Smooth muscle cell (in vitro differentiated cells): Measurements from ENCODE around the gene WFDC11. TPM values are rescaled to one million over a fixed set of nuclear protein-coding genes. Genes with fewer than 3 reads are reported as not detected.
"Not testable (repeated sequence)": the region's sequence is repeated elsewhere in the genome, so short reads cannot be mapped to it uniquely, and the experiment has no call there.

Experiments
- DNase-seq: peaks from one replicate; lab custom pipeline; 2025; ENCODE audit not compliant: unreplicated experiment; lab: John Stamatoyannopoulos, UW
- H2AFZ ChIP-seq: fragments of 200-600 bp; sonication (generic); 2 replicates; pipeline ENCODE4 v1.6.0; 2016; ENCODE audit warnings: antibody characterized with exemption, low read depth, mild to moderate bottlenecking
- H3F3A ChIP-seq: fragments of 200-600 bp; sonication (generic); 2 replicates; pipeline ENCODE4 v1.6.0; 2017; ENCODE audit warnings: antibody characterized with exemption, low read depth
- H3K27ac ChIP-seq: fragments of 200-600 bp; sonication (generic); 2 replicates; pipeline ENCODE4 v1.5.1; 2016; ENCODE audit warnings: low read depth, mild to moderate bottlenecking
- H3K27me3 ChIP-seq: fragments of 200-600 bp; sonication (generic); 2 replicates; pipeline ENCODE4 v1.6.1; 2016; ENCODE audit warnings: low read depth, mild to moderate bottlenecking
- H3K36me3 ChIP-seq: fragments of 200-600 bp; sonication (generic); 2 replicates; pipeline ENCODE4 v1.5.1; 2016; ENCODE audit warnings: low read depth
- H3K4me1 ChIP-seq: fragments of 200-600 bp; sonication (generic); 2 replicates; pipeline ENCODE4 v1.5.1; 2016; ENCODE audit warnings: low read depth
- H3K4me2 ChIP-seq: fragments of 200-600 bp; sonication (generic); 2 replicates; pipeline ENCODE4 v1.6.0; 2016; ENCODE audit warnings: mild to moderate bottlenecking
- H3K4me3 ChIP-seq: fragments of 200-600 bp; sonication (generic); 2 replicates; pipeline ENCODE4 v1.5.1; 2016; ENCODE audit warnings: mild to moderate bottlenecking
- H3K79me2 ChIP-seq: fragments of 200-600 bp; sonication (generic); 2 replicates; pipeline ENCODE4 v1.6.0; 2016; ENCODE audit warnings: low read depth, mild to moderate bottlenecking
- H3K9ac ChIP-seq: fragments of 200-600 bp; sonication (generic); 2 replicates; pipeline ENCODE4 v1.6.0; 2016; ENCODE audit warnings: low read depth
- H3K9me3 ChIP-seq: fragments of 200-600 bp; sonication (generic); replicated peaks from 2 replicates; pipeline ENCODE4 v1.5.1; 2016; ENCODE audit warnings: low read depth
- H4K20me1 ChIP-seq: fragments of 200-600 bp; sonication (generic); 2 replicates; pipeline ENCODE4 v1.6.0; 2016; ENCODE audit warnings: low read depth
- WGBS: methylation state at CpG from one replicate; pipeline ENCODE4 v1.1.7; 2016; ENCODE audit warnings: low lambda C conversion rate; 5-methylcytosine and 5-hydroxymethylcytosine counted together
- polyA plus RNA-seq: library from polyadenylated mRNA; unstranded; fragments of >200 nt; fragmentation: Nextera tagmentation; extraction: Ambion mirVana; gene quantifications from 2 replicates; pipeline ENCODE4 v1.2.1, GENCODE V29; 2016
- total RNA-seq: library from RNA; depleted of rRNA; stranded (reverse); fragments of >200 nt; gene quantifications from 2 replicates; pipeline ENCODE4 v1.2.3, GENCODE V29; 2014
- TF ChIP-seq, protein P1 (sequence below): fragments of 200-600 bp; sonication (generic); IDR thresholded peaks from 2 replicates; pipeline ENCODE4 v1.5.1; 2017; ENCODE audit warnings: borderline replicate concordance, mild to moderate bottlenecking, antibody characterized with exemption; ENCODE audit not compliant: insufficient read depth, poor library complexity, severe bottlenecking

The WFDC11 gene
- total and polyA plus RNA-seq, 2 experiments from 2014 or later = not detected

DNA sequence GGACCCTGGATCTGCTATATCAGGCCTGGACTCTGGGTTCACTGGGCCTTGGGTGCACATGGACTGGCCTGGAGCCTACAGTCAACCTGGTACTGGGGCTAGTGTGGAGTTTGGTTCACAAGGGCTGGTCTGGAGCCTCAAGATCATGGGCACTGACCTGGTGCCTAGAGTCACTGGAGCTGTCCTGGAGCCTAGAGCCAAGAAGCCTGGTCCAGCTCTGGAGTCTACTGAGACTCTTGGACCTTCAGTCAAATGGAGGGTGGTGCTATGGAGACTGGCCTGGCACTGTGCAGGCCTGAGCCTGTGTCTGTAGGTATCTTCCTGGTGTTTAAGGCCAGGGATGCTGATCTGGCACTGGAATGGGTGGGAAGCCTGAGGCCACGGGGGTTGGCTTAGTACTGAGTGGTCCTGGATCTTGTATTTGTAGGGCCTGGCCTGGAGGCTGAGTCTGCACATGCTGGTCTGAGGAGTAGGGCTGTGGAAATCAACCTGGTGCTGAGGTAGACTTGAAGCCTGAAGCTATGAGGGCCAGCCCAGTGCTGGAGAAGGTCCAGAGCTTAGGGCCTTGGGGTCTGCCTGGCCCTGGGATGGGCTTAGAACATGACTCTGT is 22.5 kb downstream of the WFDC11 start:
- H3K27ac ChIP-seq = no peak overlapping the region
- H3K79me2 ChIP-seq = no peaks in the 10 kb centered on the region
- WGBS = 82% methylated on average over 1 of the region's 1 CpG
- H3K9me3 ChIP-seq = no peaks in the 10 kb centered on the region
- no peaks in the 10 kb centered on the region for H3K36me3 ChIP-seq
- H3K4me1 ChIP-seq = no peaks in the 10 kb centered on the region
- no peaks in the 10 kb centered on the region for H3F3A ChIP-seq
- TF ChIP-seq, protein P1, sequence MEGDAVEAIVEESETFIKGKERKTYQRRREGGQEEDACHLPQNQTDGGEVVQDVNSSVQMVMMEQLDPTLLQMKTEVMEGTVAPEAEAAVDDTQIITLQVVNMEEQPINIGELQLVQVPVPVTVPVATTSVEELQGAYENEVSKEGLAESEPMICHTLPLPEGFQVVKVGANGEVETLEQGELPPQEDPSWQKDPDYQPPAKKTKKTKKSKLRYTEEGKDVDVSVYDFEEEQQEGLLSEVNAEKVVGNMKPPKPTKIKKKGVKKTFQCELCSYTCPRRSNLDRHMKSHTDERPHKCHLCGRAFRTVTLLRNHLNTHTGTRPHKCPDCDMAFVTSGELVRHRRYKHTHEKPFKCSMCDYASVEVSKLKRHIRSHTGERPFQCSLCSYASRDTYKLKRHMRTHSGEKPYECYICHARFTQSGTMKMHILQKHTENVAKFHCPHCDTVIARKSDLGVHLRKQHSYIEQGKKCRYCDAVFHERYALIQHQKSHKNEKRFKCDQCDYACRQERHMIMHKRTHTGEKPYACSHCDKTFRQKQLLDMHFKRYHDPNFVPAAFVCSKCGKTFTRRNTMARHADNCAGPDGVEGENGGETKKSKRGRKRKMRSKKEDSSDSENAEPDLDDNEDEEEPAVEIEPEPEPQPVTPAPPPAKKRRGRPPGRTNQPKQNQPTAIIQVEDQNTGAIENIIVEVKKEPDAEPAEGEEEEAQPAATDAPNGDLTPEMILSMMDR = no peak
- H3K4me3 ChIP-seq = no peak overlapping the region
- no peak for DNase-seq
- H3K4me2 ChIP-seq = no peak overlapping the region
- H3K27me3 ChIP-seq = no peaks in the 10 kb centered on the region
- H3K9ac ChIP-seq = no peak overlapping the region
- no peak overlapping the region for H2AFZ ChIP-seq
- no peaks in the 10 kb centered on the region for H4K20me1 ChIP-seq

- Histone ChIP-seq H3K9ac (no peak overlapping the region), H3K4me1 (no peaks in the 10 kb centered on the region), H2AFZ (no peak overlapping the region), H3F3A (no peaks in the 10 kb centered on the region), H3K27ac (no peak overlapping the region), H3K9me3 (no peaks in the 10 kb centered on the region), H3K27me3 (no peaks in the 10 kb centered on the region), H3K36me3 (no peaks in the 10 kb centered on the region), H3K4me3 (no peak overlapping the region), H4K20me1 (no peaks in the 10 kb centered on the region), H3K4me2 (no peak overlapping the region), H3K79me2 (no peaks in the 10 kb centered on the region)
- 88% methylated on average over 3 of the region's 3 CpGs for WGBS
- TF ChIP-seq, protein P1 = no peak
- DNase-seq = no peak
These were observed 23.2 kb downstream of the WFDC11 start for GRCh38 chr20:45646875-45647274.

- not testable (repeated sequence) for H3K9me3 ChIP-seq, H3K4me1 ChIP-seq, H3K4me2 ChIP-seq, H2AFZ ChIP-seq, DNase-seq, H3K27ac ChIP-seq, H3K9ac ChIP-seq, H3K4me3 ChIP-seq, H3K79me2 ChIP-seq, H3F3A ChIP-seq, H3K27me3 ChIP-seq, H4K20me1 ChIP-seq, H3K36me3 ChIP-seq
- WGBS = 96% methylated on average over 15 of the region's 28 CpGs
These were observed 24.2 kb downstream of the WFDC11 start for GRCh38 chr20:45645869-45646268.

DNA sequence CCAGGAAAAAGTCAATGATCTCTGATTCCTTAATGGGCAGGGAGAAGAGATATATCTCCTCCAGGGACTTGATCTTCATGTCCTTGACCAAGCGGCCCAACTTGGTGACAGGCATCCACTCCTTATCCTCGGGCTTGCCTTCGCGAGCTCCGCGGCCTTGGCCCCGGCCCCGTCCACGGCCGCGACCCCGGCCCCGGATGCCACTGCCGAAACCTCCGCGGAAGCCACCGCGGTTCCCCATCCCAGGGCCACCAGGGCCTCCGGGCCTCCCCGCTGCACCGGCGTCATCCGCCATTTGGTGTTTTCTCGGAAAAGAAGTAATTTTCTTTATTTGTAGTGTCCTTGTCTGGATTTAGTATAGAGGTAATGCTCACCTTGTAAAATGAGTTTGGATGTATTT is 29.0 kb downstream of the WFDC11 start:
- H3K27me3 ChIP-seq, H4K20me1 ChIP-seq, H3K4me3 ChIP-seq, DNase-seq, H3K4me2 ChIP-seq, H3F3A ChIP-seq, H3K36me3 ChIP-seq, H3K4me1 ChIP-seq, H3K9me3 ChIP-seq, H2AFZ ChIP-seq, H3K9ac ChIP-seq, H3K27ac ChIP-seq, H3K79me2 ChIP-seq: not testable (repeated sequence)
- 100% methylated on average over 11 of the region's 24 CpGs for WGBS

- H3K4me3 ChIP-seq = no peak overlapping the region
- no peak overlapping the region for H3K9ac ChIP-seq
- H2AFZ ChIP-seq = no peak overlapping the region
- 90% methylated on average over 5 of the region's 5 CpGs for WGBS
- H3K79me2 ChIP-seq = no peaks in the 10 kb centered on the region
- no peaks in the 10 kb centered on the region for H3K36me3 ChIP-seq
- no peak overlapping the region for H3K4me2 ChIP-seq
- H3K9me3 ChIP-seq = no peaks in the 10 kb centered on the region
- no peaks in the 10 kb centered on the region for H4K20me1 ChIP-seq
- no peaks in the 10 kb centered on the region for H3K27me3 ChIP-seq
- DNase-seq = no peak
- no peak overlapping the region for H3K27ac ChIP-seq
- H3K4me1 ChIP-seq = no peaks in the 10 kb centered on the region
- TF ChIP-seq, protein P1 = no peak
- H3F3A ChIP-seq = no peaks in the 10 kb centered on the region
These were observed 30.4 kb downstream of the WFDC11 start for GRCh38 chr20:45639687-45640086.
